H1 (cell line): ENCODE data around the gene CCBE1. TPM values are rescaled to one million over a fixed set of nuclear protein-coding genes. Genes with fewer than 3 reads are reported as not detected.

ENCODE experiments used
- CTCF ChIA-PET: fragments of 300-600 bp; sonication (Branson Sonifier 250); formaldehyde crosslinking; loops from one replicate; lab custom pipeline; 2021; ENCODE audit not compliant: partially characterized antibody; lab: Charles Lee
- POLR2A ChIA-PET: fragments of 300-600 bp; sonication (Branson Sonifier 250); formaldehyde crosslinking; loops from one replicate; lab custom pipeline; 2021; ENCODE audit warnings: inconsistent platforms; ENCODE audit not compliant: partially characterized antibody; lab: Charles Lee
- DNase-seq, 2 experiments: peaks; one replicate each; pipeline versions ENCODE4 v3.0.0 to v3.0.0-alpha.2; 2010 to 2022; ENCODE audit warnings: low spot score in 2 of 2, low read depth in 1 of 2, mixed read lengths in 1 of 2
- FAIRE-seq: peaks from 2 replicates; lab custom pipeline; 2011; peaks lifted over from hg19 to GRCh38; lab: Jason Lieb, UNC
- H2AFZ ChIP-seq: 2 replicates; pipeline ENCODE4 v1.8.1; 2012; ENCODE audit warnings: low read length, inconsistent platforms
- H2AK5ac ChIP-seq: 2 replicates; pipeline ENCODE4 v1.6.1; 2013; ENCODE audit warnings: low read depth, low read length
- H2BK120ac ChIP-seq: replicated peaks from 2 replicates; pipeline ENCODE3; 2013; ENCODE audit warnings: low read depth, low read length, inconsistent platforms
- H2BK12ac ChIP-seq: 2 replicates; pipeline ENCODE4 v1.6.1; 2013; ENCODE audit warnings: low read depth, low read length
- H2BK15ac ChIP-seq: 2 replicates; pipeline ENCODE4 v1.6.1; 2013; ENCODE audit warnings: low read length
- H2BK20ac ChIP-seq: 2 replicates; pipeline ENCODE4 v1.6.1; 2013; ENCODE audit warnings: low read length
- H2BK5ac ChIP-seq: 2 replicates; pipeline ENCODE4 v1.6.1; 2013; ENCODE audit warnings: low read depth, low read length
- H3K14ac ChIP-seq: 2 replicates; pipeline ENCODE4 v1.6.1; 2013; ENCODE audit warnings: inconsistent platforms; ENCODE audit not compliant: insufficient read length
- H3K18ac ChIP-seq: 2 replicates; pipeline ENCODE4 v1.6.1; 2013; ENCODE audit warnings: low read length; ENCODE audit errors: extremely low read depth
- H3K23ac ChIP-seq: 2 replicates; pipeline ENCODE4 v1.6.1; 2013; ENCODE audit warnings: inconsistent platforms; ENCODE audit not compliant: insufficient read length
- H3K23me2 ChIP-seq: 2 replicates; pipeline ENCODE4 v1.6.1; 2013; ENCODE audit warnings: low read depth, low read length
- H3K27ac ChIP-seq: 2 replicates; pipeline ENCODE4 v1.6.1; 2011; ENCODE audit warnings: low read depth, low read length, inconsistent platforms
- H3K27me3 ChIP-seq, 4 experiments: replicated peaks in 1 of 4; 1 replicate in 1 of 4; 2 replicates in 3 of 4; pipeline versions ENCODE4 v1.6.1 to v1.8.1; 2011 to 2013; ENCODE audit warnings: low read length in 3 of 4, mild to moderate bottlenecking in 3 of 4, inconsistent platforms in 2 of 4, mixed read lengths in 2 of 4, moderate library complexity in 1 of 4; ENCODE audit not compliant: control insufficient read depth in 3 of 4, insufficient read depth in 3 of 4; ENCODE audit errors: extremely low read depth in 1 of 4
- H3K36me3 ChIP-seq, 4 experiments: 2 replicates each; pipeline versions ENCODE4 v1.6.1 to v1.8.1; 2011 to 2013; ENCODE audit warnings: mild to moderate bottlenecking in 4 of 4, low read length in 3 of 4, moderate library complexity in 2 of 4, control low read depth in 1 of 4, inconsistent platforms in 1 of 4; ENCODE audit not compliant: insufficient read depth in 4 of 4, control insufficient read depth in 2 of 4
- H3K4ac ChIP-seq: replicated peaks from 2 replicates; pipeline ENCODE3; 2013; ENCODE audit warnings: low read length, low read depth, mixed read lengths, inconsistent platforms; ENCODE audit not compliant: insufficient read length
- H3K4me1 ChIP-seq, 4 experiments: replicated peaks in 1 of 4; 1 replicate in 1 of 4; 2 replicates in 3 of 4; pipeline versions ENCODE4 v1.6.1 to v1.8.1; 2011 to 2013; ENCODE audit warnings: low read length in 3 of 4, inconsistent platforms in 2 of 4, mixed read lengths in 1 of 4; ENCODE audit not compliant: insufficient read depth in 4 of 4, control insufficient read depth in 3 of 4
- H3K4me2 ChIP-seq, 2 experiments: 2 replicates each; pipeline versions ENCODE4 v1.6.1 to v1.8.1; 2011 to 2013; ENCODE audit warnings: low read depth in 2 of 2, low read length in 2 of 2, control low read depth in 1 of 2, inconsistent platforms in 1 of 2, mild to moderate bottlenecking in 1 of 2; ENCODE audit not compliant: insufficient read depth in 1 of 2
- H3K4me3 ChIP-seq, 4 experiments: fragments of 200-600, 300-600 bp in 1 of 4; sonication (generic), shearing (Covaris generic), sonication (Bioruptor Twin) in 1 of 4; 2 replicates each; pipeline versions ENCODE4 v1.5.1 to v1.8.1; 2011 to 2016; ENCODE audit warnings: low read length in 4 of 4, low read depth in 3 of 4, control low read depth in 2 of 4, inconsistent platforms in 2 of 4, mild to moderate bottlenecking in 2 of 4, mixed read lengths in 1 of 4, moderate library complexity in 1 of 4; ENCODE audit not compliant: insufficient read depth in 2 of 4; ENCODE audit errors: extremely low read depth in 1 of 4
- H3K56ac ChIP-seq: replicated peaks from 2 replicates; pipeline ENCODE3; 2013; ENCODE audit warnings: low read depth, mild to moderate bottlenecking, mixed read lengths, low read length, inconsistent platforms; ENCODE audit not compliant: insufficient read length
- H3K79me1 ChIP-seq: 2 replicates; pipeline ENCODE4 v1.6.1; 2013; ENCODE audit warnings: low read depth, low read length, control low read depth
- H3K79me2 ChIP-seq, 2 experiments: 2 replicates each; pipeline versions ENCODE4 v1.6.1 to v1.8.1; 2012 to 2013; ENCODE audit warnings: low read length in 2 of 2, mild to moderate bottlenecking in 2 of 2, inconsistent platforms in 1 of 2; ENCODE audit not compliant: insufficient read depth in 2 of 2, control insufficient read depth in 1 of 2
- H3K9ac ChIP-seq, 4 experiments: replicated peaks in 1 of 4; 1 replicate in 1 of 4; 2 replicates in 3 of 4; pipeline versions ENCODE4 v1.6.1 to v1.8.1; 2011 to 2013; ENCODE audit warnings: low read depth in 3 of 4, low read length in 3 of 4, control low read depth in 2 of 4, mild to moderate bottlenecking in 2 of 4, moderate library complexity in 2 of 4, inconsistent platforms in 1 of 4; ENCODE audit errors: extremely low read depth in 1 of 4
- H3K9me3 ChIP-seq, 2 experiments: 2 replicates each; pipeline versions ENCODE4 v1.6.1 to v1.8.1; 2012 to 2013; ENCODE audit warnings: mild to moderate bottlenecking in 2 of 2, moderate library complexity in 2 of 2, control low read depth in 1 of 2, inconsistent platforms in 1 of 2, low read depth in 1 of 2, low read length in 1 of 2, mixed read lengths in 1 of 2; ENCODE audit not compliant: insufficient read depth in 2 of 2
- H4K20me1 ChIP-seq, 2 experiments: replicated peaks in 1 of 2; 2 replicates each; pipeline versions ENCODE3 to v1.8.1; 2011 to 2013; ENCODE audit warnings: inconsistent platforms in 2 of 2, low read length in 2 of 2, mild to moderate bottlenecking in 1 of 2; ENCODE audit not compliant: insufficient read depth in 2 of 2, control insufficient read depth in 1 of 2
- H4K5ac ChIP-seq: 2 replicates; pipeline ENCODE4 v1.6.1; 2013; ENCODE audit warnings: low read length, low read depth, mixed read lengths, inconsistent platforms; ENCODE audit not compliant: insufficient read length
- H4K8ac ChIP-seq: 2 replicates; pipeline ENCODE4 v1.8.0; 2013; ENCODE audit warnings: mild to moderate bottlenecking, moderate library complexity, low read length, inconsistent platforms; ENCODE audit not compliant: insufficient read depth; ENCODE audit errors: extremely low read depth
- H4K91ac ChIP-seq: replicated peaks from 2 replicates; pipeline ENCODE3; 2013; ENCODE audit warnings: low read length, mixed read lengths, inconsistent platforms; ENCODE audit not compliant: insufficient read length
- CHD1 ChIP-seq: IDR thresholded peaks from 2 replicates; pipeline ENCODE4 v1.6.1; 2012; ENCODE audit warnings: low read depth, low read length, improper control_type of control experiment
- CHD2 ChIP-seq: IDR thresholded peaks from 2 replicates; pipeline ENCODE4 v1.6.1; 2012; ENCODE audit warnings: low read length, improper control_type of control experiment
- KDM5A ChIP-seq: fragments of 200-600 bp; IDR thresholded peaks from 2 replicates; pipeline ENCODE4 v1.7.1; 2012; ENCODE audit warnings: mild to moderate bottlenecking, low read length, inconsistent platforms, mixed read lengths
- NRF1 ChIP-seq: IDR thresholded peaks from 2 replicates; pipeline ENCODE4 v1.6.1; 2011; ENCODE audit warnings: mild to moderate bottlenecking, low read depth, low read length, improper control_type of control experiment
- POLR2A ChIP-seq, 2 experiments: IDR thresholded peaks; 1 replicate in 1 of 2; 2 replicates in 1 of 2; pipeline ENCODE4 v1.6.1; 2011; ENCODE audit warnings: low read depth in 2 of 2, low read length in 2 of 2, mild to moderate bottlenecking in 2 of 2; ENCODE audit errors: control extremely low read depth in 1 of 2
- RBBP5 ChIP-seq: IDR thresholded peaks from 2 replicates; pipeline ENCODE4 v1.7.1; 2012; ENCODE audit warnings: low read depth, mild to moderate bottlenecking, inconsistent platforms, low read length, moderate library complexity, borderline replicate concordance
- SAP30 ChIP-seq: fragments of 300-600 bp; sonication (generic); IDR thresholded peaks from 2 replicates; pipeline ENCODE4 v1.7.1; 2012; ENCODE audit warnings: low read length, moderate library complexity, mild to moderate bottlenecking, inconsistent platforms; ENCODE audit not compliant: insufficient read depth, insufficient replicate concordance
- TEAD4 ChIP-seq: IDR thresholded peaks from 2 replicates; pipeline ENCODE4 v1.6.1; 2012; ENCODE audit warnings: low read depth, low read length, inconsistent platforms, mixed read lengths
- ZNF274 ChIP-seq: IDR thresholded peaks from 2 replicates; pipeline ENCODE4 v1.7.0; 2012; ENCODE audit warnings: low read length, borderline replicate concordance; ENCODE audit errors: extremely low read depth
- WGBS, 2 experiments: shearing (Covaris generic) in 1 of 2; methylation state at CpG; one replicate each; pipeline versions ENCODE4 v1.1.6 to v1.1.7; 2013 to 2015; ENCODE audit warnings: low lambda C conversion rate in 2 of 2, mixed read lengths in 2 of 2, inconsistent platforms in 1 of 2, low coverage in 1 of 2, missing lambda C conversion rate in 1 of 2; ENCODE audit not compliant: insufficient replicate concordance in 2 of 2, insufficient coverage in 1 of 2, insufficient read length in 1 of 2; ENCODE audit errors: extremely low coverage in 1 of 2, missing lambda C conversion rate in 1 of 2; 5-methylcytosine and 5-hydroxymethylcytosine counted together
- polyA plus RNA-seq, 7 experiments: library from polyadenylated mRNA; depleted of rRNA in 3 of 7; stranded (reverse) in 5 of 7; unstranded in 2 of 7; fragments of >200 nt in 5 of 7; fragments of 200-250 nt in 2 of 7; gene quantifications; 1 replicate in 5 of 7; 2 replicates in 1 of 7; 4 replicates in 1 of 7; pipeline versions ENCODE4 v1.2.1 to v1.2.3, GENCODE V29; 2011 to 2013; ENCODE audit warnings: missing spikeins in 2 of 7, mixed read lengths in 2 of 7
- total RNA-seq: library from RNA; stranded (reverse); fragmentation: NEBNext Ultra II Directional; extraction: Animal tissue kit (Norgen Biotek cat#: 25700); gene quantifications from 2 replicates; pipeline ENCODE4 v1.2.1, GENCODE V29; 2021
- TF ChIP-seq, protein P1 (sequence below): IDR thresholded peaks from 2 replicates; pipeline ENCODE4 v1.6.1; 2012; ENCODE audit warnings: low read length, inconsistent platforms

CCBE1 gene
- total and polyA plus RNA-seq, 2 of the 8 experiments (the other 6 are each of a cell fraction or from before 2014, with no cell fraction given), result 2.1 to 2.6 TPM

DNA sequence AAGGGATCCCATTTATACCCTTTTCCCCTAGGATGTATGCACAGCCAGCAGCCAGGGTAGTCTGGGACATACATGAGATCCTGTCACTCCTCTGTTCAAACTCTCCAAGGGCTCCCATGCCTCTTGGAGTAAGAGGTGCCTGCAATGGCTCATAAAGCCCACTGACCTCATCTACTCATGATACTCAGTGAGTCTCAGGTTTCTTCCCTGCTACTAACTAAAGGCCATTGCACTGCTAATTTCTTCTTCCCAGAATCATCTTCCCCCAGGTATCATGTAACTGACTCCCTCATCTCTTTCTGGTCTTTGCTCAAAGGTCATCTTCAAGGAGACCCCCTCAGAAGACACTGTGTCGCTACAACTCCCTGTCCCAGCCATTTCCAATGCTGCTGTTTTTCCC is 68.2 kb downstream of the CCBE1 start:
- H2AFZ ChIP-seq, result no peak overlapping the region
- ChIA-PET CTCF (interaction anchor here (1.0 to 7.4 kb wide), 5 partner anchors 14 to 207 kb away, joined by 3 to 144 read pairs (median 11); no protein-coding TSS in a partner anchor), POLR2A (no interaction called here)
- H3K4me3 ChIP-seq, result no peak overlapping the region
- H3K27me3 ChIP-seq, result no peaks in the 10 kb centered on the region
- H3K18ac ChIP-seq, result no peak overlapping the region
- no peak overlapping the region for H2BK5ac ChIP-seq
- H3K79me2 ChIP-seq, result no peaks in the 10 kb centered on the region
- no peak overlapping the region for H2AK5ac ChIP-seq
- no peak overlapping the region for H2BK15ac ChIP-seq
- peaks cover 0 to 6% (median 1%) of the 10 kb centered on the region in 4 experiments; a peak in 4 of 7 replicates for H3K4me1 ChIP-seq
- no peak overlapping the region for H2BK120ac ChIP-seq
- no peak overlapping the region for H4K8ac ChIP-seq
- no peak overlapping the region for H3K23ac ChIP-seq
- H3K36me3 ChIP-seq, result no peaks in the 10 kb centered on the region
- H3K9ac ChIP-seq, result no peak overlapping the region
- DNase-seq, result no peak
- H4K91ac ChIP-seq, result no peak overlapping the region
- TF ChIP-seq ZNF274 (no peak), POLR2A (IDR thresholded peaks at IDR 0.05; ENCODE audit: control extremely low read depth in 1 of 2, low read depth in 2 of 2, low read length in 2 of 2) (no peak), CHD2 (no peak), SAP30 (no peak), CHD1 (no peak), NRF1 (no peak), RBBP5 (no peak), KDM5A (no peak), TEAD4 (no peak)
- TF ChIP-seq, protein P1, sequence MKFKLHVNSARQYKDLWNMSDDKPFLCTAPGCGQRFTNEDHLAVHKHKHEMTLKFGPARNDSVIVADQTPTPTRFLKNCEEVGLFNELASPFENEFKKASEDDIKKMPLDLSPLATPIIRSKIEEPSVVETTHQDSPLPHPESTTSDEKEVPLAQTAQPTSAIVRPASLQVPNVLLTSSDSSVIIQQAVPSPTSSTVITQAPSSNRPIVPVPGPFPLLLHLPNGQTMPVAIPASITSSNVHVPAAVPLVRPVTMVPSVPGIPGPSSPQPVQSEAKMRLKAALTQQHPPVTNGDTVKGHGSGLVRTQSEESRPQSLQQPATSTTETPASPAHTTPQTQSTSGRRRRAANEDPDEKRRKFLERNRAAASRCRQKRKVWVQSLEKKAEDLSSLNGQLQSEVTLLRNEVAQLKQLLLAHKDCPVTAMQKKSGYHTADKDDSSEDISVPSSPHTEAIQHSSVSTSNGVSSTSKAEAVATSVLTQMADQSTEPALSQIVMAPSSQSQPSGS, result no peak
- TF ChIP-seq, all 59 proteins: peak for 0
- Histone ChIP-seq H3K4ac (no peak overlapping the region), H2BK20ac (no peak overlapping the region), H2BK12ac (no peak overlapping the region), H3K27ac (no peak overlapping the region), H3K79me1 (no peaks in the 10 kb centered on the region), H3K23me2 (no peaks in the 10 kb centered on the region), H3K4me2 (no peak overlapping the region), H3K56ac (no peak overlapping the region), H4K20me1 (no peaks in the 10 kb centered on the region), H3K14ac (no peak overlapping the region), H4K5ac (no peak overlapping the region), H3K9me3 (no peaks in the 10 kb centered on the region; a peak in 1 of 4 replicates)
- no peak for FAIRE-seq
- 94% methylated on average over 1 of the region's 1 CpG; no CpG with 5 or more reads in 1 of the 2 experiments for WGBS, 2 experiments
